Measurements from ENCODE around the gene RTP5.

RTP5 gene

GRCh38 chr2:241887806-241888522, 18.4 kb downstream of the RTP5 start:
- DNase-seq (ENCODE audit: low read depth) = no peak

DNA sequence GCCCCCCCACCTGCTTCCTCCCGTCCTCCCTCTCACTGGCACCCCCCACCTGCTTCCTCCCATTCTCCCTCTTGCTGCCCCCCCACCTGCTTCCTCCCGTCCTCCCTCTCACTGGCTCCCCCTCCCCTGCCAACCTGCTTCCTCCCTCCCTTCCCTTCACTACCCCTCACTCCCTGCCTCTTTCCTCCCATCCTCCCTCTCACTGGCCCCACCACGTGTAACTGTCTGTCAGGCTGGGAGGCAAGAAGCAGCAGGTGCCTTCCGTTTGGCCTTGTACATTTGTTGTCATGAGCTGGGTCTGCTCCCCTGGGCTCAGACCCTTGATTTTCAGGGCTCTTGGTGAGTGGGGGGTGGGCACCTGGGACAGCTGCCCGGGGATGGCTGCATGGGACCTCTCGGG, 19.1 kb downstream of the RTP5 start:
- DNase-seq (ENCODE audit: low read depth) = no peak

- DNase-seq (ENCODE audit: low read depth) = no peak
Measured at GRCh38 chr2:241890524-241891235, 21.2 kb downstream of the RTP5 start.

DNA sequence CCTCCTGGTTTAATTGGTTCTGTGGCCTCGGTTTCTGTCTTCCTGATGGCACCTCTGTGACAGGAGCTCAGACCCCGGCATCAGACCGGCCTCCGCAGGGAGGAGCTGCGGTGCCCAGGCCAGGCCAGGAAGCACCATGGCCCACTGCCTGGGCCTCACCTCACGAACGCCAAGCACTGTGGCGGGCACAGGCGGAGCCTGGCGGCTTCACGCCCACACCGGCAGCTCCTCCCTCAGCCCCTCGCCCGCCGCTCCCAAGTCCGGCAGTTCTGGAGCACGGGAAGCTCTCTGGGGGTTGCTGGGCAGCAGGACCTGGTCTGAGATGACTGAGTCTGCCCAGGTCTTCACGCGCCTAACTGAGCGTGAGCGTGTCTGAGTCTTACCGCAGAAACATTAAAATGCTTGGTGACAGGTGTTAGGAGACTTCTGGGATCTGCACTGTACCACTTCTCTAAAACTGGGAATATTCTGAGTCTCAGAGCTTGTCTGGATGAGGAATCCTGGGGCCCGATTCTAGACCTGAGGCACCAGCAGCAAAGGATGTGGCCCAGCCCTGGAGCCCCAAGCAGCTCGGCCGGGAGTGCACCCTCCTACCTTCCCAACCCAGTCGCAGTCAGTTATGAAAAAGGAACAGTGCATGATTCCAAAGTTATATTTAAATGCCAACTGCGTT, 21.9 kb downstream of the RTP5 start:
- DNase-seq (ENCODE audit: low read depth) = no peak

GRCh38 chr2:241891988-241892298, 22.4 kb downstream of the RTP5 start:
- no peak for DNase-seq (ENCODE audit: low read depth)

DNA sequence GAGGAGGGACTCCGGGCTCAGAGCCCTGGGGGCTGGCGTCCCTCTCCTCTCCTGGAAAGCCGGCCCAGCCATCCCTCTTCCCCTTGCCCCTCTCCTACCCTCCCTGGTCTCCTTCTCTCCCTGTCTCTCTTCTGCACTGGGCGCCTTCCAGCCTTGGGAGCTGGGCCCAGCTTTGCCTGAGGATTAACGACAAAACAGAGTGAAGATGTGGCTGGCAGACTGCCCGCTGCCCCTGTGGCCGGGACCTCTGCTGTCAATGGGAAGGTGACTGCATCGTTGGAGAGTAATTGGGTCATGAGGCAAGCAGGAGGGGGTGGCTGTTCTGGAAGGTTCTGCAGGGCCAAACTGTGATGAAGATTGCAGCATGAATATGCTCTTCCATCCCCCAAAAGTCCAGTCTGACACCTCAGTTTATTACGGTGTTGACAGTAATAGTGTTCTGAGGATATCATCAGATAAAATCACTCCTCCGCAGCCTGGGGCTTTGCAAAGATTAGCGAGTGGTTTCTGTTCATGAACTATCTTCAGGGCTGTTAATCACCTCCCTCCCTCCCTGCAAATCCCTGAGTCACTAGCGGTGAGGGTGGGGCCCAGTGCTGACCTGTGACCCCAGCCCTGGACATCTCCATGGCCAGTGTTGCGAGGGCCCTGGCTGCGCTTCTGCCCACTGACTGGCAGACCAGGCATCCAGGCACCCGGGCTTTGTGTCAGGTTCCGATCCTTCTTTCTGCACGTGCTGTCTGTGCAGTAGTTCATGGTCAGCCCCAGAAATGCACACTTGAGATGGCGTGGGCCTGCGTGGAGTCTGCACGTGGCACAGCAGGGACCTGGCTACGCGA, 23.0 kb downstream of the RTP5 start:
- peak; percentile 36 for DNase-seq (ENCODE audit: low read depth)

DNA sequence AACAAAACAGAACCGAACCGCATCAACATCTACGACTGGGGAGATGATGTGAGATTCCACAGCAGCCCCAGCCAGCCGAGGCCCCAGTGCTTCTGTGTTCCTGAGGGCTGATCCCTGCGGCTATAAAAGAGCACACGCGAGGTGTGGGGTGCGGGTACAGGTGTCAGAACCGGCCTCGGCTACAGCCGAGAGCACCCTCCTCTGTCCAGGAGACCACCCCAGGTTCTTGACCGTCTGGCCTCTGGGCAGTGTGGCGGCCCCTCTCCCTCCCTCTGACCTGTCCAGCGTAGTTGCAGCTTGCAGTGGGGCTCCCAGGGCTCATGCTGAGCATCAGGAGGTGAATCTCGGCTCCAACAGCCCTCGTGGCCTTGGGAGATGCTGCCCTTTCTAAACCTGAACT, 23.7 kb downstream of the RTP5 start:
- DNase-seq (ENCODE audit: low read depth) = no peak

DNA sequence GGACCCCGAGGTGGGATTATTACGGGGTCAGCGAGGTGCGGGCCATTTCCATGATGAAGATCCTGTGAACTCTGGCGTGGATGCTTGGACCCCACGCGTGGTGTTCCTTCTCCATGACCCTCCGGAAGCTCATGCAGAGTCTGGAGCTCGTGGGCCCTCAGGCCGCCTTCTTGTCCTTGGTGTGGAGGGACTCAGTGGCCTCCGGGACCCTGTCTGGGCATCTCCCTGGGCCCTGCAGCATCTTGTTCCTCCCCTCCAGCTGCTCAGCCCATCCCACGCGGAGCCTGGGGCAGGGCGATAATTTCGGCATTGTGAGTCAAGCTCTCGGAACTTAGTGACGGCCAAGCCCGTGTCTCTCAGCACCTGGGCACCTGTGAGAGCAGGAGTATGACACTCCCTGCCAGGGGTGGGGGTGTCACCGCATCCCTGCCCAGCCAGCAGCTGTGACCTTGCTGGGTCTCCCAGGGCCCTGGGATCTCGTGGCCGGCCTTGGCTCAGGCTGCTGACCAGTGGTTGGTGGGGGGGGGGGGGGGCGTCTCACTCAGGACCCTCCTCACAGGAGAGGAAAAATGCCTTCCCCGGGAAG, 24.6 kb downstream of the RTP5 start:
- DNase-seq (ENCODE audit: low read depth) = no peak

DNA sequence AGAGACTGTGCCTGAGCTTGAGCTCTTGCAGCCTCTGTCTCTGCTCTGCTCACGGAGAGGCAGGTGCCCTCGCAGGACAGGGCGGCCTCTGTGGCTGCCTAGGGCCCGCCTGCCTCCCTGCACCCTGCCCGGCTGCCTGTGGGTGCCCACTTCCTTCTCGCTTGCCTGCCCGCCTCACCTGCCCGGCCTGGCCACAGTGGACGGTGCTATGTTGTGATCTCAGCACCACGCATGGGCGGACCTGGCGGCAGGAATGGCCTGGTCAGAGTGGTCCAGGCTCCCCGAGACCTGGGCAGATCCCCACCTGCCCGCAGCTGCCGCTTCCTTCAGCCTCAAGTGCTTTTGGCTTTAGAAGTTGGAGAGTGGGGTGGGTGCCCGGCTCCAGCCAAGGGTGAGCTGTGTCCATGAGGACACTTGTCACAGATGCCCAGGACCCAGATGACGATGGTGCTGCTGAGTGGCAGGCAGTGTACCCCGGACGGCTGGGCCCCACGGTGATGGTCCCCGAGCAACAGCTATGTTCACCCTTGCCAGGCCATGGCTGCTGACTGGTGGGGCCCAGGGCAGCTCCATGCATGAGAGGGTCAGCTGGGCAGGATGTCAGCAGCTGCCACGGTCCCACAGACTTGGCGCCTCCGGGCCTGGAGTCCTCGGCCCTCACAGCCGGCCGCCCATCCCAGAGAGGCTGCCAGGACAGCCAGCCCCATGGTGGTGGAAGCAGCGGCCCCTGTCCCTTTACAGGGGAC, 25.3 kb downstream of the RTP5 start:
- no peak for DNase-seq (ENCODE audit: low read depth)

- no peak for DNase-seq (ENCODE audit: low read depth)
Measured at GRCh38 chr2:241895427-241895711, 25.8 kb downstream of the RTP5 start.

GRCh38 chr2:241895712-241896641, 26.4 kb downstream of the RTP5 start:
- DNase-seq (ENCODE audit: low read depth) = peak; percentile 51

DNA sequence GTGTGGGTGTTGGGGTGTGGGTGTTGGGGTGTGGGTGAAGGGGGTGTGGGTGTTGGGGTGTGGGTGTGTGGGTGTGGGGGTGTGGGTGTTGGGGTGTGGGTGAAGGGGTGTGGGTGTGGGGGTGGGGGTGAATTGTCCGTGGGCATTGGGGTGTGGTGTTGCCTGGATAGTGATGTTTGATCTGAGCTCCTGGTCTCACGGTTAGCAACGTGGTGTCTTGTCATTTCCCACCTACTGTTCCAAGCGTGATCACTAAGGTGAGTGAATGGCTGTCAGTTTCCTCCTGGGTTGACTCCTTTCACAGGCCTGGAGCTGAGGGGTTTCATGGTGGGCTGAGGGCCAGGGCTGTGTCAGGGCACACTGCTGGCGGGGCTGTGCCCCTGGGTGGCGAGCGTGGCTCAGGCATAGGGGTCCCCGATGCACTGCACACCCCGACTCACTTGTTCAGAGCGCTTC, 27.2 kb downstream of the RTP5 start:
- DNase-seq (ENCODE audit: low read depth) = no peak

DNA sequence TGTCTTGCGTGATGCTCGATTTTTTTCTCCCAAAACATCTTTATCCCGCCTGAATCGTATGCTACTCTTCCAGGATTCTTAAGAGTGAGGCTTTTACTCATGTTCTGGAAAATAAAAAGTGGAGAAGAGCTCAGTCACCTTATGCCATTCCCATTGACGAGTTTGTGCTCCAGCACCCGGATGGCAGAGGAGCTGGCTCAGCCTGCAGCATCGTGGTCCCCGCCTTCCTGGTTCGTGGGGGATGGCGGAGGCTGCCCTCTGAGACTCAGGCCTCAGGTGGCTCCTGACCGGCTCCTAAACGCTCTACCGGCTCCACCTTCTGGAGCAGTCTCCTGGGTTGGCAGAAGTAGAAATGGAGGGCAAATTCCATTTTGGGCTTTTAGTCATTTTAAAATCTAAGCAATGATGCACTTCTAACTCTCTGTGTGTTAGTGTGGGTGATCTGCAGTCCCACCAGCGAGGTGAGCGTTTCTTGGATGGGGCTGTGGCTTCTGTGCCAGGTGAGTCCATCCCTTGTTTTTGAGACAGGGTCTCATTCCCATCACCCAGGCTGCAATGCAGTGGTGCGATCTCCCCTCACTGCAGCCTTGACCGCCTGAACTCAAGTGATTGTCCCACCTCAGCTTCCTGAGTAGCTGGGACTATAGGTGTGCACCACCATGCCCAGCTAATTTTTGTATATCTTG, 27.8 kb downstream of the RTP5 start:
- DNase-seq (ENCODE audit: low read depth) = no peak

DNA sequence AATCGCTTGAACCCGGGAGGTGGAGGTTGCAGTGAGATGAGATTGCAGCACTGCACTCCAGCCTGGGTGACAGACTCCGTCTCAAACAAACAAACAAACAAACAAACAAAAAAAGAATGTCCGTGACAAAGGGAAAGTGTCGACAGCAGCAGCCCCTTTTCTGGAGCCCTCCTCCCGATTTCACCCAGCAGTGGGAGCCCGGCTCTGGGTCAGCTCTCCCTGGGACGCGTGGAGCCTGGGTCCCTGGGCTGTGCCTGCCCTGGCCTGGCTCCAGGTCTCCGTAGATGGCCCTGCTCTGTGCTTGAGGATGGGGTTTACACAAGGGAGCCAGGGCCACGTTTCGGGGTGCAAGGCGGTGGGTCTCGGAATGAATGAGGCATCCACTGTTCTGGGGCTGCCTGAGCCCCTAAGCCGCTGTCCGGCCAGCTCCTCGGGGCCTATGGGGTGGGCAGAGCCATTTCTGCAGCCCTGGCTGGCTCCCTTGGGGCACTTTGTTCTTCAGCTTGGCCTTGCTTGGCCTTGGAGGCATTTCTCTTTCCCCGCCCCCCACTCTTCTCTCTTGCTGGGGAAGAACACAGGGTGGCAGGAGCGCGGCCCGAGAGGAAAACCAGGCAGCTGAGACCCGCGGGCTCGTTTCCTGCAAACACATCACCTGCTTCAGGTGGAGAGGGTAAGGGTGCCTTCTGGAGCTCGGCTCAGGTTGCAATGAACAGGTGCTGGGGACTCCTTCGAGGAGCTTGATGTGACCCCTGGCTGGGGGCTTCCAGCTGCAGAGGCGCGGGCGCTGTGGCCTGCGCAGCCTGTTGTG, 29.1 kb downstream of the RTP5 start:
- no peak for DNase-seq (ENCODE audit: low read depth)

DNA sequence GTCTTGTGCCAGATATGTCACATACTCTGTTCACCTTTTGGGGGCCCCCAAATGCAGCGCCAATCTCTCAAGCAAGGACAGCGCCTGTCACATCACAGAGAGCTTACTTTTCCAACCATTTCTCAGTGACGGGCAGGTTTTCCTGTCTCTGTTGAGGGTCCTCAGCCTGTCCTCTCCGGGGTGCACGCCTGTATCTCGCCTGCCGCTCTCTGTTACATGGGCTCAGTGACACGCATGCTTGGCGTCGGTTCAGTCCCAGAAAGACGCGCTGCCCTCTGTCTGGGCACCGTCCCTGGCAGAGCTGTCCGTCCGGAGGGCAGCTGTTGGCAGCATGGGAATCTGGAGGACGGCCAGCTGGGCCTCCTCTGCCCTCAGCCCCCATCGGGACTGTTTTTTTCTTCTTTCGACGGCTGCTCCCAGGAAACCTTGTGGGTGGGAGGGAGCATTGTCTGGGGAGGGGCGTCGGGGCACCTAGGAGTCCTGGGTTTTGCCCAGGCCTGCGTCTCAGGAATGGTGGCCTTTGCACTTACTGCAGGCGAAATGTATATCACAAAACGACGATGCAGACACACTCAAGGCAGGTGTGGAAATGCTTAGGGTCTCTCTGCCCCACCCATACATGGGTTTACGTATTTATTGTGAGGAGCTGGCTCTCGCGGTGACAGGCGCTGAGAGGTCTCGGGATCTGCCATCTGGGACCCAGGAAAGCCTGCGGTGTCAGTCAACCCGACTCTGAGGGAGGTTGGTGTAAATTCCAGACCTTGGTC, 30.9 kb downstream of the RTP5 start:
- DNase-seq (ENCODE audit: low read depth) = no peak

GRCh38 chr2:241901018-241901380, 31.5 kb downstream of the RTP5 start:
- no peak for DNase-seq (ENCODE audit: low read depth)

GRCh38 chr2:241901500-241902351, 32.2 kb downstream of the RTP5 start:
- no peak for DNase-seq (ENCODE audit: low read depth)

Measured in EH (cell line).